ENCODE results near the gene TMEM108.

The TMEM108 gene

DNA sequence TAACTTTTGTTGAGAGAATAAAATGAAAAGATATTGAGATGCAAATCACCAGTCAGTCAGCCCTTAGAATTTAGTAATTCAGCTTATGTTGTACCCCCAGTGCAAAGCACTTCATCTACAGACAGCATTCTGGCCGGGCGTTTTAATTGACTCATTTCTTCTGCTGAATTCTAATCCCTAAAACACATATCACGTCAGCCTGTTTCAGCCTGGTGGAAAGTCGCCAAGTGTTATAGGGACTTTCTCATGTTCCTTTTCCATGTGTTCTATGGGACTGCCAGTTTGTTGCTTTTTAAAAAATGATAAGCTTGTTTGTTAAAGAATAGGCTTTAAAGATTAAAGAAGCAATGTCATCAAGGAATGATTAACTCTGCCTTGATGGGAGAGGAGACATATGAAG lies 192.0 kb downstream of the TMEM108 start:
- H3K36me3 ChIP-seq (ENCODE audit: control insufficient read depth in 1 of 2, insufficient read depth in 2 of 2, low read length in 2 of 2), result no peaks in the 10 kb centered on the region
- no peak overlapping the region for H3K4me3 ChIP-seq (ENCODE audit: low read depth in 1 of 2, low read length in 2 of 2)
- H3K27me3 ChIP-seq (ENCODE audit: low read depth, low read length), result no peaks in the 10 kb centered on the region
- H3K4me1 ChIP-seq (ENCODE audit: control insufficient read depth in 1 of 2, insufficient read depth in 2 of 2, low read length in 2 of 2), result no peaks in the 10 kb centered on the region
- H3K9me3 ChIP-seq (ENCODE audit: control insufficient read depth in 1 of 2, low read length in 2 of 2), result no peaks in the 10 kb centered on the region
- no peak overlapping the region for H3K27ac ChIP-seq (ENCODE audit: low read length)

DNA sequence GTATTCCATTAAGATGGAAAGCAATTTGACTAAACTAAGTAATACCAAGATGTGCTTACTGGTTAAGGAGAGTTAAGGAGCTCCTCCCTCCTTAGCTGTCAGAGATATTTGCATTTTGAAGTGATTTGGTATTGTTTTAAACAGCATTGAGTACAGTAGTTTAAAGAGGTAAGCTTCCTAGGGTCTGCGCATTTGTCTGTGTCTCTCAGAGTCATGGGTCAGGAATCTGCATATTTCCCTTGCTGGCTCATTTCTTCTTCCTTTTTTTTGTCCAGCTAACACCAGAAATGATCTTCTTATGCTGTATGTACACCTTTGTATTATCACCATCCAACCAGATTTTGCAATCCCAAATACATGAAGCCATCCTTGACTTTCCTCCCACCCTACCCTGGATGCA lies 198.7 kb downstream of the TMEM108 start:
- Histone ChIP-seq H3K9me3 (ENCODE audit: control insufficient read depth in 1 of 2, low read length in 2 of 2) (no peaks in the 10 kb centered on the region), H3K4me3 (ENCODE audit: low read depth in 1 of 2, low read length in 2 of 2) (no peak overlapping the region), H3K36me3 (ENCODE audit: control insufficient read depth in 1 of 2, insufficient read depth in 2 of 2, low read length in 2 of 2) (no peaks in the 10 kb centered on the region), H3K4me1 (ENCODE audit: control insufficient read depth in 1 of 2, insufficient read depth in 2 of 2, low read length in 2 of 2) (no peaks in the 10 kb centered on the region), H3K27me3 (ENCODE audit: low read depth, low read length) (no peaks in the 10 kb centered on the region), H3K27ac (ENCODE audit: low read length) (no peak overlapping the region)

DNA sequence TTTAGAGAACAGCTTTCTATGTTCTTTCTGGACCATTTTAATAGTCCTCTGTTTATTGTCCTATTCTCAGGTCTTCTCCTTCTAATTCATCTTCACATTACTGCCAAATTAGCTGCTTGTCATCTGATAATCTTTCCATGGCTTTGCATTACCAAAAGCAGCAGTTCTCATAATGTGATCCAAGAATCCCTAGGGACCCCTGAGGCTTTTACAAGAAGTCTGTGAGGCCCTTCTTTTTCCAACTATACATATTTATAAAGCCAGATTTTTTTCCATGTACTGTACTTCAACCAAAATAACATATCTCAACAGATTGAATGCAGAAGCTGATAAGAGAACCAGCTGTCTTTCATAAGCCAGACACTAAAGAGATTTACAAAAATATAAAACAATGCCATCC lies 199.2 kb downstream of the TMEM108 start:
- Histone ChIP-seq H3K4me3 (ENCODE audit: low read depth in 1 of 2, low read length in 2 of 2) (no peak overlapping the region), H3K27me3 (ENCODE audit: low read depth, low read length) (no peaks in the 10 kb centered on the region), H3K36me3 (ENCODE audit: control insufficient read depth in 1 of 2, insufficient read depth in 2 of 2, low read length in 2 of 2) (no peaks in the 10 kb centered on the region), H3K27ac (ENCODE audit: low read length) (no peak overlapping the region), H3K4me1 (ENCODE audit: control insufficient read depth in 1 of 2, insufficient read depth in 2 of 2, low read length in 2 of 2) (no peaks in the 10 kb centered on the region), H3K9me3 (ENCODE audit: control insufficient read depth in 1 of 2, low read length in 2 of 2) (no peaks in the 10 kb centered on the region)

DNA sequence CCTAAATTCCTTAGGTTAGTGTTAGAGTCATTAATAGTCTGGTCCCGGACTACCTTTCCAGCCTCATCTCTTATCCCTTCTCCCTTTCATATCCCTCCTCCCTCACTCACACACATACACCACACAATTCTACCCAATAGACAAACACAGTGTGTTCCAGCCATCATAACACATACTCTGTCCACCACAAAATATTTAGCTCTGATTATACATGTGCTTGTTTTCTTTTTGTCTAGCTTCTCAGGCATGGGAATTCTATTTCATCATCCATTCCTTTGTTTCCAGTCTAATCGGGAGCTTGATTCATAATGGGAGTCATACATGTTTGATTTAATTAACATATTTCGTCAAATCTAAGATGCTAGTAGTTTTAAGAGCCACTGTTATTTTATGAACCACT lies 199.8 kb downstream of the TMEM108 start:
- Histone ChIP-seq H3K27ac (ENCODE audit: low read length) (no peak overlapping the region), H3K9me3 (ENCODE audit: control insufficient read depth in 1 of 2, low read length in 2 of 2) (no peaks in the 10 kb centered on the region), H3K27me3 (ENCODE audit: low read depth, low read length) (no peaks in the 10 kb centered on the region), H3K4me1 (ENCODE audit: control insufficient read depth in 1 of 2, insufficient read depth in 2 of 2, low read length in 2 of 2) (no peaks in the 10 kb centered on the region), H3K4me3 (ENCODE audit: low read depth in 1 of 2, low read length in 2 of 2) (no peak overlapping the region), H3K36me3 (ENCODE audit: control insufficient read depth in 1 of 2, insufficient read depth in 2 of 2, low read length in 2 of 2) (no peaks in the 10 kb centered on the region)

DNA sequence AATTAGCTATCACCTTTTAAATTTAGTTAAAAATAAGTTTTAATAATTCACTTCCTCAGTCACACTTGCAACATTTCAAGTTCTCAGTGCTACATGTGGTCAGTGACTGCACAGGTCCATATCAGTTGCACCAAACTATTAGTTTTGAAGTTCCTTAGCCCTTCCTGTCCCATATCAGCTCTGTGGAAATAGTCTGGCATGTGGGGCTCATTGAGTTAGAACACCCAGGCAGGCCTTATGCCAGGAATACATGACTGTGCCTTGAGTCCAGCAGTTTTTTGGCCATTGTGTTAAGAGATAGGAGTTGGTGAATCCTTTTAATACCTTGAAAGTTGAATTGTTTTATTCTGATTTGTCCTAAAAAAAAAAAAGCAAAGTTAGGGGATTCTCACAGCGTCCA lies 207.9 kb downstream of the TMEM108 start:
- H3K27ac ChIP-seq (ENCODE audit: low read length), result no peak overlapping the region
- no peaks in the 10 kb centered on the region for H3K4me1 ChIP-seq (ENCODE audit: control insufficient read depth in 1 of 2, insufficient read depth in 2 of 2, low read length in 2 of 2)
- H3K36me3 ChIP-seq (ENCODE audit: control insufficient read depth in 1 of 2, insufficient read depth in 2 of 2, low read length in 2 of 2), result no peaks in the 10 kb centered on the region
- H3K9me3 ChIP-seq (ENCODE audit: control insufficient read depth in 1 of 2, low read length in 2 of 2), result no peaks in the 10 kb centered on the region
- H3K4me3 ChIP-seq (ENCODE audit: low read depth in 1 of 2, low read length in 2 of 2), result no peak overlapping the region
- no peaks in the 10 kb centered on the region for H3K27me3 ChIP-seq (ENCODE audit: low read depth, low read length)

DNA sequence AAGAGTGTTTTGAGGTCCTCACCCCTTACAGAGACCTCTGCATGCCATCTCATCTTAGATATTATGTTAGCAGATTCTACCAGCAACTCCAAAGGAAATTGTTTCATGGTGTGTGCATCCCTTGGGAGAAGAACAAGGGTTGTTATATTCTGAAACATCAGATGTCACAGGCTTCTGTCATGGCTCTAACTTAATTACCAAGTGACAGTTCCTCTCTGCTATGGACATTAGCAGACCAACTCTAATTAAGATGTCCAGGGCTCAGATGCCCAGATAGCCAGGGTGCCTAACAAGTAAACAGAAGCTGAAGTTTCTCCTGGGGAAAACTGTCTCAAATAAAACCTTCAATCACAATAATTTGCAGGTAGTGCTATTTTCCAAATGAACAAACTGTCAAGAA lies 208.6 kb downstream of the TMEM108 start:
- Histone ChIP-seq H3K27me3 (ENCODE audit: low read depth, low read length) (no peaks in the 10 kb centered on the region), H3K4me1 (ENCODE audit: control insufficient read depth in 1 of 2, insufficient read depth in 2 of 2, low read length in 2 of 2) (no peaks in the 10 kb centered on the region), H3K36me3 (ENCODE audit: control insufficient read depth in 1 of 2, insufficient read depth in 2 of 2, low read length in 2 of 2) (no peaks in the 10 kb centered on the region), H3K9me3 (ENCODE audit: control insufficient read depth in 1 of 2, low read length in 2 of 2) (no peaks in the 10 kb centered on the region), H3K4me3 (ENCODE audit: low read depth in 1 of 2, low read length in 2 of 2) (no peak overlapping the region), H3K27ac (ENCODE audit: low read length) (no peak overlapping the region)

DNA sequence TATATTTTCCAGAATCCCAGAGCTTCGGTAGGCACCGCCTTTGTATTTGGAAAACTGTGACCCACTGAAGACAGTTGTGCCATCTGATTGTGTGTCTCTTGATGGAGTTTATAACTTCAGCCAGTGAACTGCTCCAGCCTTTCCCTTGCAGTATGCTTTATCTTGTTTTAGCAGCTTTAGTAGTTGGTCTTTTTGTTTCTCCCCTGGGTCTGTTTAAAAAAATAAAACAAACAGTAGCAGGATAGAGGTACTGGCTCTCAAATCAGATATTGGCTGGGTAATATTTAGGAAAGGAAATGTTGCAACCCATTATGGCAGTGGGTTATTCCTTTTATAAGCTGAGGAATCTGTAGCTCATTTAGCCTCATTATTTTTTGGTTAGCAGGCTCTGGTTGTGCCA lies 210.2 kb downstream of the TMEM108 start:
- Histone ChIP-seq H3K27ac (ENCODE audit: low read length) (no peak overlapping the region), H3K9me3 (ENCODE audit: control insufficient read depth in 1 of 2, low read length in 2 of 2) (no peaks in the 10 kb centered on the region), H3K36me3 (ENCODE audit: control insufficient read depth in 1 of 2, insufficient read depth in 2 of 2, low read length in 2 of 2) (no peaks in the 10 kb centered on the region), H3K4me3 (ENCODE audit: low read depth in 1 of 2, low read length in 2 of 2) (no peak overlapping the region), H3K4me1 (ENCODE audit: control insufficient read depth in 1 of 2, insufficient read depth in 2 of 2, low read length in 2 of 2) (no peaks in the 10 kb centered on the region), H3K27me3 (ENCODE audit: low read depth, low read length) (no peaks in the 10 kb centered on the region)

DNA sequence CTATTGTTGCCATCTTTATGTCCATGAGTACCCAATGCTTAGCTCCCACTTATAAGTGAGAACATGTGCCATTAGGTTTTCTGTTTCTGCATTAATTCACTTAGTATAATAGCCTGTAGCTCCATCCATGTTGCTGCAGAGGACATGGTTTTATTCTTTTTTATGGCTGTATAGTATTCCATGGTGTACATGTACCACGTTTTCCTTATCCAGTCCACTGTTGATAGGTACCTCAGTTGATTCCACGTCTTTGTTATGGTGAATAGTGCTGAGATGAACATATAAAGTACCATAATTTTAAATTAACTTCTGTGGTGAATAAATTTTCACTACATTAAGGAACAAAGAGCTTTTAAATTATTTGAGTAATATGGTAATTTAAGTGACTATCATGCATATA lies 211.3 kb downstream of the TMEM108 start:
- no peak overlapping the region for H3K4me3 ChIP-seq (ENCODE audit: low read depth in 1 of 2, low read length in 2 of 2)
- no peaks in the 10 kb centered on the region for H3K4me1 ChIP-seq (ENCODE audit: control insufficient read depth in 1 of 2, insufficient read depth in 2 of 2, low read length in 2 of 2)
- no peaks in the 10 kb centered on the region for H3K27me3 ChIP-seq (ENCODE audit: low read depth, low read length)
- H3K9me3 ChIP-seq (ENCODE audit: control insufficient read depth in 1 of 2, low read length in 2 of 2), result no peaks in the 10 kb centered on the region
- no peaks in the 10 kb centered on the region for H3K36me3 ChIP-seq (ENCODE audit: control insufficient read depth in 1 of 2, insufficient read depth in 2 of 2, low read length in 2 of 2)
- no peak overlapping the region for H3K27ac ChIP-seq (ENCODE audit: low read length)

DNA sequence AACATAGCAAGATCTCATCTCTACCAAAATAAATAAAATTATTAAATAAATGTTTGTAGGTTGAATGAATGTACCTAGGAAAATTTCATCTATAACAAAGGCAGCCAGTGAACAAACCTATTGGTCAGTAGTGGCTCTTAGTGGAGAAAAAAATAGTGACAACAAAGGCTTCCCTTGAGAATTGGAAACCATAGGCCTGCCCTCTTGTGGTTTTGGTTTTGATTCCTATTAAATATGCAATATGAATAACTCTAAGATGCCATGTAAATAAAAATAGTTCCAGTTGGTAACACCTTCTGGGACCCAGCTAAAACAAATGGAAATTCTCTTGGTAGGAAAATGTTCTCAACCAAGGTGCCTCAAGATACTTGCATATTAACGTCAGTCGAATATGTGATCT lies 216.0 kb downstream of the TMEM108 start:
- Histone ChIP-seq H3K4me3 (ENCODE audit: low read depth in 1 of 2, low read length in 2 of 2) (no peak overlapping the region), H3K27ac (ENCODE audit: low read length) (no peak overlapping the region)

DNA sequence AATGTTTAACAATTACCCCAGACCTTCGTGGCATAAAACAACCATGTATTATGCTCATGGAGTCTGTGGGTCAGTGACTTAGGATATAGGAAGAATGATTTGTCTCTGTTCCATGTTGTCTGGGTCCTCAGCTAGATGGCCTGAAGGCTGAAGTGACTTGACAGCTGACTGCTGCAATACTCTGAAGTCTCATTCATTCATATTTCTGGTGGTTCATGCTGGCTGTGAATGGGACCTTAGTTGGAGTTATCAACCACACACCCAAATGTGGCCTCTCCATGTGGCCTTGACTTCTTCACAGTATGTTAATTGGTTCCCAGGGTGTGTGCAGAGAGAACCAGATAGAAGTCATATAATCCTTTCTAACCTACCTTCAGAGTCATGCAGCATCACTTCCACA lies 216.5 kb downstream of the TMEM108 start:
- Histone ChIP-seq H3K27ac (ENCODE audit: low read length) (no peak overlapping the region), H3K4me1 (ENCODE audit: control insufficient read depth in 1 of 2, insufficient read depth in 2 of 2, low read length in 2 of 2) (no peaks in the 10 kb centered on the region), H3K9me3 (ENCODE audit: control insufficient read depth in 1 of 2, low read length in 2 of 2) (no peaks in the 10 kb centered on the region), H3K4me3 (ENCODE audit: low read depth in 1 of 2, low read length in 2 of 2) (no peak overlapping the region), H3K27me3 (ENCODE audit: low read depth, low read length) (no peaks in the 10 kb centered on the region), H3K36me3 (ENCODE audit: control insufficient read depth in 1 of 2, insufficient read depth in 2 of 2, low read length in 2 of 2) (no peaks in the 10 kb centered on the region)

More for the DNA sequence above, 216.0 kb downstream of the TMEM108 start:
- H3K27me3 ChIP-seq (ENCODE audit: low read depth, low read length), result no peaks in the 10 kb centered on the region
- no peaks in the 10 kb centered on the region for H3K36me3 ChIP-seq (ENCODE audit: control insufficient read depth in 1 of 2, insufficient read depth in 2 of 2, low read length in 2 of 2)
- H3K9me3 ChIP-seq (ENCODE audit: control insufficient read depth in 1 of 2, low read length in 2 of 2), result no peaks in the 10 kb centered on the region
- H3K4me1 ChIP-seq (ENCODE audit: control insufficient read depth in 1 of 2, insufficient read depth in 2 of 2, low read length in 2 of 2), result no peaks in the 10 kb centered on the region

DNA sequence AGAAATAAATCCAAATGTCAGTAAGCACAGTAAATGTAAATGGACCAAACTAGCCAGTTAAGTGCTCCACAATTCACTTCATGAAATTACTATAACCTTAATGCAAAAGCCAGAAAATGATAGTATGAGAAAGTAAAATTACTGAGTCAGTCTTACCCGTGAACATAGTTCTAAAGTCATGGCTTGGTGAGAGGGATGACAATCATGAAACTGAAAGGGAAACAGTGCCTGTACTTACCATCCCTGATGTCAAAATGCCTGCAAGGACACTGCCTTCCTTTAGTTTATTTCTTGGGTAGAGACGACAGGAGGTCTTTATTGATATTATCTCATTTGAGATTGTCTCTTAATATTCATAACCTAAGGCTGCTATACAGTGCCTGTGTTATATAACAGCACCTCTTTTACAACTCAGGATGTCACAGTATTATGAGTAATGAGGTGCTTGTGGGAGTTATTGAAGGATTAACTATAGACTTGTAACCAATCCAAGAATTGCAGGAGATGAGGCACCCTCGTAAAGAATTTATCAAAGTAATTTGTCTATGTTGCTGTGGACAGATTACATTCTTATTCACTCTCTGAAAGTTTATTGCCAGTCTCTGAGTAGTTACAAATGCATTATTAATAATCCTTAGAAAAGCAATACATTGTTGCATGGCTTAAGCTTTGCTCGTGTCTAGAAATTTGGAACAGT lies 218.7 kb downstream of the TMEM108 start:
- H3K4me3 ChIP-seq (ENCODE audit: low read depth in 1 of 2, low read length in 2 of 2), result no peak overlapping the region
- no peaks in the 10 kb centered on the region for H3K4me1 ChIP-seq (ENCODE audit: control insufficient read depth in 1 of 2, insufficient read depth in 2 of 2, low read length in 2 of 2)
- H3K27ac ChIP-seq (ENCODE audit: low read length), result no peak overlapping the region
- no peaks in the 10 kb centered on the region for H3K36me3 ChIP-seq (ENCODE audit: control insufficient read depth in 1 of 2, insufficient read depth in 2 of 2, low read length in 2 of 2)
- H3K27me3 ChIP-seq (ENCODE audit: low read depth, low read length), result no peaks in the 10 kb centered on the region
- no peaks in the 10 kb centered on the region for H3K9me3 ChIP-seq (ENCODE audit: control insufficient read depth in 1 of 2, low read length in 2 of 2)

DNA sequence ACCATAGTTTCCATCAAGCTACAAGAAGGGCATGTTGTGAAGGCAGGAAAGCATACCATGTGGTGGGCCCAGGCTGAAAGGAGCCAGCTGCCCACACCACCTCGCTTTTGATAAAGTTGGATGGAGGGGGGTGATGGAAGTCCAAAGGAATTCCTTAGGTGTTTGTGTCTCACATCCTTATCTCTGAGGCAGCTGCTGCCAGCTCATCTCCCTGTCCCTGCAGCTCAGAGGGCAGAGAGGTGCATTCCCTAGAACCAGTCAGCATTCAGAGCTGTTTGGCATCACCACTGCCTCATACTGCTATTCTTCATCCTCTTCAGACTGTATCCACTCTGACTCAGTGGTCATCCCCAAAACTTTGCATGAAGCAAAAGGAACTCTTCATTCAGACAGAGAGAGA lies 220.2 kb downstream of the TMEM108 start:
- Histone ChIP-seq H3K4me1 (ENCODE audit: control insufficient read depth in 1 of 2, insufficient read depth in 2 of 2, low read length in 2 of 2) (no peaks in the 10 kb centered on the region), H3K27me3 (ENCODE audit: low read depth, low read length) (no peaks in the 10 kb centered on the region), H3K36me3 (ENCODE audit: control insufficient read depth in 1 of 2, insufficient read depth in 2 of 2, low read length in 2 of 2) (no peaks in the 10 kb centered on the region), H3K27ac (ENCODE audit: low read length) (no peak overlapping the region), H3K4me3 (ENCODE audit: low read depth in 1 of 2, low read length in 2 of 2) (no peak overlapping the region), H3K9me3 (ENCODE audit: control insufficient read depth in 1 of 2, low read length in 2 of 2) (no peaks in the 10 kb centered on the region)

Data from muscle layer of duodenum (tissue), 2 donors.